MM.1S (cell line): ENCODE measurements around the gene CD82.

Experiments used
- CTCF ChIP-seq: fragments of 300-600 bp; sonication (generic); IDR thresholded peaks from 2 replicates; pipeline ENCODE4 v1.5.1; 2016; ENCODE audit warnings: antibody characterized with exemption, low read length, mixed read lengths
- EZH2 ChIP-seq: fragments of 300-600 bp; sonication (generic); optimal IDR thresholded peaks from 2 replicates; pipeline ENCODE3; 2017; ENCODE audit warnings: low read depth, mild to moderate bottlenecking, antibody characterized with exemption, low read length, mixed read lengths
- EZH2phosphoT487 ChIP-seq: fragments of 300-600 bp; sonication (generic); IDR thresholded peaks from 2 replicates; pipeline ENCODE4 v1.6.1; 2018; ENCODE audit warnings: antibody characterized with exemption, low read length

- no peak for TF ChIP-seq CTCF
- no peak for TF ChIP-seq EZH2
- no peak for TF ChIP-seq EZH2phosphoT487
Observed at GRCh38 chr11:44608991-44609782, 43.7 kb downstream of the CD82 start.
